ENCODE results near the gene ZNF717. TPM values are rescaled to one million over a fixed set of nuclear protein-coding genes. Genes with fewer than 3 reads are reported as not detected.

ZNF717 gene
- total and polyA plus RNA-seq, 2 donors (not counting 1 experiment from before 2014, with no cell fraction given) = 8.1 to 17.3 TPM

DNA sequence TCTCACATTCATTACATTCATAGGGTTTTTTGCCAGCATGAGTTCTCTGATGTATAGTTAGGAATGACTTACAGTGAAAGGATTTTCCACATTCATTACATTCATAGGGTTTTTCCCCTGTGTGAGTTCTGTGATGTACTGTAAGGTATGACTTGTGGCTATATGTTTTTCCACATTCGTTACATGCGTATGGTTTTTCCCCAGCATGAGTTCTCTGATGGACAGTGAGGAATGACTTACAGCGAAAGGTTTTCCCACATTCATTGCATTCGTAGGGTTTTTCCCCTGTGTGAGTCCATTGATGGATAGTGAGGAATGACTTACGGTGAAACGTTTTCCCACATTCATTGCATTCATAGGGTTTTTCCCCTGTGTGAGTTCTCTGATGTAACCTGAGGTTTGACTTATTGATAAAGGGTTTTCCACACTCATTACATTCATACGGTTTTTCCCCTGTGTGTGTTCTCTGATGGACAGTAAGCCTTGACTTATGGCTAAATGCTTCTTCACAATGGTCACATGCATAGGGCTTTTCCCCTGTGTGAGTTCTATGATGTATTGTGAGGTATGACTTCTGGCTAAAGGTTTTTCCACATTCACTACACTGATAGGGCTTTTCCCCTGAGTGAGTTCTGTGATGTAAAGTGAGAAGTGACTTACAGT lies 47.4 kb downstream of the ZNF717 start:
- TF ChIP-seq CTCF (IDR thresholded peaks at IDR 0.05) (no peak), EZH2 (IDR thresholded peaks at IDR 0.05; ENCODE audit: borderline replicate concordance, insufficient read depth, low read depth, low read length, poor library complexity, severe bottlenecking) (no peak)
- no peak overlapping the region for H3K9ac ChIP-seq (ENCODE audit: low read length)
- H3K27me3 Mint-ChIP-seq = no peaks in the 10 kb centered on the region
- no peak overlapping the region for H3K27ac ChIP-seq (ENCODE audit: low read length in 2 of 2)
- ChIA-PET POLR2A (no interaction called here), CTCF (no interaction called here)
- H3K4me3 ChIP-seq (ENCODE audit: control extremely low read depth in 1 of 5, extremely low read depth in 1 of 5, insufficient read depth in 1 of 5, low read depth in 2 of 5, low read length in 4 of 5) = no peak overlapping the region
- no peak overlapping the region for H3K4me3 Mint-ChIP-seq
- no peak overlapping the region for H3K4me2 ChIP-seq (replicated peaks; ENCODE audit: low read depth, low read length, poor library complexity, severe bottlenecking)
- WGBS (ENCODE audit: insufficient coverage) = 100% methylated on average over 3 of the region's 7 CpGs
- H3K36me3 ChIP-seq (replicated peaks in 1 of 2; ENCODE audit: control extremely low read depth in 1 of 2, control insufficient read depth in 1 of 2, extremely low read depth in 1 of 2, insufficient read depth in 2 of 2, low read length in 1 of 2) = peaks cover 3 to 41% of the 10 kb centered on the region in 2 experiments
- ATAC-seq (ENCODE audit: low read depth) = no peak
- peak; percentile 3 for DNase-seq
- no peak overlapping the region for H2AFZ ChIP-seq (ENCODE audit: insufficient read depth, low read depth, low read length, poor library complexity, severe bottlenecking)
- H3K4me1 ChIP-seq (ENCODE audit: control insufficient read depth in 2 of 2, insufficient read depth in 2 of 2, low read length in 2 of 2) = no peaks in the 10 kb centered on the region
- no peaks in the 10 kb centered on the region for H3K27me3 ChIP-seq (replicated peaks in 1 of 4; ENCODE audit: control extremely low read depth in 1 of 4, control insufficient read depth in 3 of 4, insufficient read depth in 4 of 4, low read length in 3 of 4)
- peaks cover 11 to 75% (median 44%) of the 10 kb centered on the region in 3 donors for H3K9me3 ChIP-seq (ENCODE audit: control extremely low read depth in 1 of 3, control insufficient read depth in 2 of 3, insufficient read depth in 1 of 3, low read length in 2 of 3)
- no peaks in the 10 kb centered on the region for H4K20me1 ChIP-seq (ENCODE audit: control insufficient read depth, insufficient read depth, low read length, poor library complexity, severe bottlenecking)
- H3K27ac Mint-ChIP-seq = no peak overlapping the region
- no peaks in the 10 kb centered on the region for H3K4me1 Mint-ChIP-seq
- H3K79me2 ChIP-seq (ENCODE audit: control insufficient read depth, insufficient read depth, low read length) = no peaks in the 10 kb centered on the region
- intact Hi-C loops (cut with micrococcal nuclease) = no loop called here
- H3K9me3 Mint-ChIP-seq (ENCODE audit: insufficient read depth) = peaks cover 23% of the 10 kb centered on the region

GRCh38 chr3:75727985-75728384 lies 57.4 kb downstream of the ZNF717 start:
- H2AFZ ChIP-seq (ENCODE audit: insufficient read depth, low read depth, low read length, poor library complexity, severe bottlenecking) = no peak overlapping the region
- POLR2A ChIA-PET = no interaction called here
- CTCF ChIA-PET = no interaction called here
- WGBS (ENCODE audit: insufficient coverage) = no CpG with 5 or more reads among the region's 2 CpGs
- H3K4me2 ChIP-seq (replicated peaks; ENCODE audit: low read depth, low read length, poor library complexity, severe bottlenecking) = no peak overlapping the region
- no peak for TF ChIP-seq EZH2 (IDR thresholded peaks at IDR 0.05; ENCODE audit: borderline replicate concordance, insufficient read depth, low read depth, low read length, poor library complexity, severe bottlenecking)
- TF ChIP-seq CTCF (IDR thresholded peaks at IDR 0.05) = no peak
- peaks cover 1 to 75% (median 34%) of the 10 kb centered on the region in 3 donors for H3K9me3 ChIP-seq (ENCODE audit: control extremely low read depth in 1 of 3, control insufficient read depth in 2 of 3, insufficient read depth in 1 of 3, low read length in 2 of 3)
- H3K4me1 Mint-ChIP-seq = no peaks in the 10 kb centered on the region
- no peaks in the 10 kb centered on the region for H3K79me2 ChIP-seq (ENCODE audit: control insufficient read depth, insufficient read depth, low read length)
- H4K20me1 ChIP-seq (ENCODE audit: control insufficient read depth, insufficient read depth, low read length, poor library complexity, severe bottlenecking) = no peaks in the 10 kb centered on the region
- H3K27me3 ChIP-seq (replicated peaks in 1 of 4; ENCODE audit: control extremely low read depth in 1 of 4, control insufficient read depth in 3 of 4, insufficient read depth in 4 of 4, low read length in 3 of 4) = no peaks in the 10 kb centered on the region
- H3K4me3 Mint-ChIP-seq = no peak overlapping the region
- intact Hi-C loops (cut with micrococcal nuclease) = no loop called here
- DNase-seq (no peak), ATAC-seq (ENCODE audit: low read depth) (no peak)
- H3K27ac Mint-ChIP-seq = no peak overlapping the region
- H3K27ac ChIP-seq (ENCODE audit: low read length in 2 of 2) = no peak overlapping the region
- H3K9ac ChIP-seq (ENCODE audit: low read length) = no peak overlapping the region
- H3K36me3 ChIP-seq (replicated peaks in 1 of 2; ENCODE audit: control extremely low read depth in 1 of 2, control insufficient read depth in 1 of 2, extremely low read depth in 1 of 2, insufficient read depth in 2 of 2, low read length in 1 of 2) = no peaks in the 10 kb centered on the region
- no peaks in the 10 kb centered on the region for H3K27me3 Mint-ChIP-seq
- peaks cover 33% of the 10 kb centered on the region for H3K9me3 Mint-ChIP-seq (ENCODE audit: insufficient read depth)
- no peak overlapping the region for H3K4me3 ChIP-seq (ENCODE audit: control extremely low read depth in 1 of 5, extremely low read depth in 1 of 5, insufficient read depth in 1 of 5, low read depth in 2 of 5, low read length in 4 of 5)
- no peaks in the 10 kb centered on the region for H3K4me1 ChIP-seq (ENCODE audit: control insufficient read depth in 2 of 2, insufficient read depth in 2 of 2, low read length in 2 of 2)
